A549 (cell line): ENCODE data around the gene SLC66A2. TPM values are rescaled to one million over a fixed set of nuclear protein-coding genes. Genes with fewer than 3 reads are reported as not detected.

Experiments
- ATAC-seq, 2 experiments: fragments of 200-7000 bp in 1 of 2; fragments of >200 bp in 1 of 2; cut with Nextera tagmentation in 1 of 2; cut with Tn5 transposase in 1 of 2; 3 replicates each; pipeline versions ENCODE4 v1.8.0 to v1.9.1; 2018 to 2020; ENCODE audit warnings: mild to moderate bottlenecking in 1 of 2, moderate library complexity in 1 of 2
- CTCF ChIA-PET: fragments of 300-600 bp; sonication (Branson Sonifier 250); formaldehyde crosslinking; extraction: SDS; loops from one replicate; lab custom pipeline; 2021; ENCODE audit warnings: antibody characterized with exemption, inconsistent platforms; lab: Yijun Ruan, JAX
- POLR2A ChIA-PET: fragments of 350-600 bp; formaldehyde crosslinking; extraction: SDS; loops from one replicate; lab custom pipeline; 2021; ENCODE audit warnings: antibody characterized with exemption, inconsistent platforms; lab: Yijun Ruan, JAX
- DNase-seq, 2 experiments: peaks; one replicate each; pipeline versions ENCODE4 v3.0.0 to v3.0.0-alpha.2; 2011 to 2016; ENCODE audit warnings: low read depth in 1 of 2, low spot score in 1 of 2
- FAIRE-seq: peaks from 2 replicates; lab custom pipeline; 2011; peaks lifted over from hg19 to GRCh38; lab: Jason Lieb, UNC
- H3K27ac ChIP-seq, 2 experiments: fragments of >200 bp; sonication (Bioruptor Twin); formaldehyde crosslinking; 3 replicates each; pipeline ENCODE4 v1.5.1; 2016 to 2017
- H3K4me1 ChIP-seq: fragments of >200 bp; sonication (Bioruptor Twin); formaldehyde crosslinking; 3 replicates; pipeline ENCODE4 v1.6.1; 2016
- H3K4me2 ChIP-seq: fragments of >200 bp; sonication (Bioruptor Twin); formaldehyde crosslinking; 3 replicates; pipeline ENCODE4 v1.6.1; 2016
- H3K4me3 ChIP-seq: fragments of >200 bp; sonication (Bioruptor Twin); formaldehyde crosslinking; 3 replicates; pipeline ENCODE4 v1.5.1; 2016
- H3K9me3 ChIP-seq: fragments of >200 bp; sonication (Bioruptor Twin); formaldehyde crosslinking; 3 replicates; pipeline ENCODE4 v1.6.1; 2016
- EP300 ChIP-seq, 2 experiments: fragments of >200 bp; sonication (Bioruptor Twin); formaldehyde crosslinking; IDR thresholded peaks; 2 replicates in 1 of 2; 3 replicates in 1 of 2; pipeline ENCODE4 v1.6.1; 2016 to 2017
- FOXS1 ChIP-seq: fragments of 250-450 bp; sonication (Bioruptor Pico); IDR thresholded peaks from 2 replicates; pipeline ENCODE4 v1.5.0; 2020; ENCODE audit warnings: mild to moderate bottlenecking, moderate library complexity
- HOXB5 ChIP-seq: fragments of 250-450 bp; sonication (Bioruptor Pico); IDR thresholded peaks from 2 replicates; pipeline ENCODE4 v1.5.0; 2020; ENCODE audit warnings: mild to moderate bottlenecking, moderate library complexity
- KDM5A ChIP-seq: fragments of 200-600 bp; sonication (generic); IDR thresholded peaks from 2 replicates; pipeline ENCODE4 v1.6.1; 2016; ENCODE audit warnings: antibody characterized with exemption, mild to moderate bottlenecking
- MAFK ChIP-seq: fragments of 450-650 bp; IDR thresholded peaks from 2 replicates; pipeline ENCODE4 v1.6.1; 2014; ENCODE audit not compliant: partially characterized antibody
- MAZ ChIP-seq: fragments of 150-350 bp; IDR thresholded peaks from 2 replicates; pipeline ENCODE4 v1.6.1; 2014; ENCODE audit warnings: antibody characterized with exemption, low read depth, low read length, borderline replicate concordance
- NPAS2 ChIP-seq: fragments of 250-450 bp; sonication (Bioruptor Pico); IDR thresholded peaks from 2 replicates; pipeline ENCODE4 v1.8.0; 2022; ENCODE audit warnings: mild to moderate bottlenecking, moderate library complexity, borderline replicate concordance
- NR3C1 ChIP-seq: fragments of >200 bp; sonication (Bioruptor Twin); formaldehyde crosslinking; IDR thresholded peaks from 3 replicates; pipeline ENCODE4 v1.6.1; 2017
- PHF8 ChIP-seq: fragments of 200-600 bp; sonication (generic); IDR thresholded peaks from 2 replicates; pipeline ENCODE4 v1.6.1; 2016; ENCODE audit warnings: low read depth, mild to moderate bottlenecking, antibody characterized with exemption, moderate library complexity, borderline replicate concordance
- POLR2A ChIP-seq: IDR thresholded peaks from 2 replicates; pipeline ENCODE4 v1.6.1; 2012; ENCODE audit warnings: mild to moderate bottlenecking, low read length
- RARB ChIP-seq: fragments of 250-450 bp; sonication (Bioruptor Pico); IDR thresholded peaks from 2 replicates; pipeline ENCODE4 v1.8.0; 2021; ENCODE audit warnings: mild to moderate bottlenecking, moderate library complexity
- RNF2 ChIP-seq: fragments of 200-600 bp; sonication (generic); IDR thresholded peaks from 2 replicates; pipeline ENCODE4 v1.6.1; 2016; ENCODE audit warnings: low read depth, mild to moderate bottlenecking, antibody characterized with exemption, moderate library complexity, borderline replicate concordance
- SMC3 ChIP-seq: fragments of >200 bp; sonication (Bioruptor Twin); formaldehyde crosslinking; IDR thresholded peaks from 3 replicates; pipeline ENCODE4 v1.6.1; 2018; ENCODE audit warnings: inconsistent platforms
- TFCP2L1 ChIP-seq: fragments of 250-450 bp; sonication (Bioruptor Pico); IDR thresholded peaks from 2 replicates; pipeline ENCODE4 v1.5.0; 2021; ENCODE audit warnings: mild to moderate bottlenecking
- ZC3H11A ChIP-seq: fragments of 450-650 bp; IDR thresholded peaks from 2 replicates; pipeline ENCODE4 v1.6.1; 2014; ENCODE audit warnings: antibody characterized with exemption, mild to moderate bottlenecking
- ZNF302 ChIP-seq: fragments of 250-450 bp; sonication (Bioruptor Pico); IDR thresholded peaks from 2 replicates; pipeline ENCODE4 v1.9.0; 2021; ENCODE audit warnings: inconsistent platforms, mild to moderate bottlenecking, moderate library complexity
- ZSCAN20 ChIP-seq: fragments of 250-450 bp; sonication (Bioruptor Pico); IDR thresholded peaks from 2 replicates; pipeline ENCODE4 v1.8.0; 2022; ENCODE audit warnings: mild to moderate bottlenecking, moderate library complexity
- WGBS: methylation state at CpG from one replicate; pipeline ENCODE4 v1.1.6; 2017; ENCODE audit errors: missing lambda C conversion rate; 5-methylcytosine and 5-hydroxymethylcytosine counted together
- polyA plus RNA-seq, 4 experiments: library from polyadenylated mRNA; depleted of rRNA in 3 of 4; stranded (reverse); fragments of >200 nt; fragmentation: RNase III in 1 of 4; extraction: RNeasy Plus Mini Kit Qiagen cat#74134 plus additional on column Dnase treatment in 1 of 4; gene quantifications; 2 replicates in 3 of 4; 3 replicates in 1 of 4; pipeline ENCODE4 v1.2.3, GENCODE V29; 2011 to 2017
- TF ChIP-seq, protein P1 (sequence below): fragments of 200-600 bp; sonication (generic); IDR thresholded peaks from 2 replicates; pipeline ENCODE4 v1.6.1; 2016; ENCODE audit warnings: antibody characterized with exemption, mild to moderate bottlenecking, moderate library complexity
- TF ChIP-seq, protein P2 (sequence below): fragments of 150-350 bp; IDR thresholded peaks from 2 replicates; pipeline ENCODE4 v1.6.1; 2014; ENCODE audit warnings: low read depth, mild to moderate bottlenecking, low read length
- TF ChIP-seq, protein P3 (sequence below): IDR thresholded peaks from 2 replicates; pipeline ENCODE4 v1.6.1; 2012

The SLC66A2 gene
- polyA plus RNA-seq, 2 of the 4 experiments (the other 2 are of a cell fraction) = 4.8 to 11.5 TPM

DNA sequence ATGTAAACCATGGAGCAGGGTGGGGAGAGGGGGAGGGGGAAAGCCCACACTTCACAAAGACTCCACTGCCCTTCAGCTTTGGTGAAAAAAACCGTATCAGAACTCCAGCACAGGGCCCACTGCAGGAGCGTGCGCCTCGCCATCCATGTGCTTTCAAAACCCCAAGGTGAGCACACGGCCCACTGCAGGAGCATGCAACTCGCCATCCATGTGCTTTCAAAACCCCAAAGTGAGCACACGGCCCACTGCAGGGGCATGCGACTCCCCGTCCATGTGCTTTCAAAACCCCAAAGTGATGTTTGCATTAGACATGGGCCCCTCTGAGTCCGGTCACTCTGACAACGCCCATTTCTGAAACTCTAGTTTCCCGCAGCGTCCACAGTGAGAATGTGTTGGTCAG lies 29.1 kb upstream of the SLC66A2 start:
- no peak for FAIRE-seq
- Histone ChIP-seq H3K4me1 (0 out of 3 replicates have a peak, but pooled peaks cover 7% of the 10 kb centered on the region), H3K4me2 (no peak overlapping the region), H3K4me3 (no peak overlapping the region)
- POLR2A ChIA-PET = no interaction called here
- no peak for ATAC-seq
- WGBS = 86% methylated on average over 13 of the region's 13 CpGs
- no peak for TF ChIP-seq KDM5A
- TF ChIP-seq, protein P1, sequence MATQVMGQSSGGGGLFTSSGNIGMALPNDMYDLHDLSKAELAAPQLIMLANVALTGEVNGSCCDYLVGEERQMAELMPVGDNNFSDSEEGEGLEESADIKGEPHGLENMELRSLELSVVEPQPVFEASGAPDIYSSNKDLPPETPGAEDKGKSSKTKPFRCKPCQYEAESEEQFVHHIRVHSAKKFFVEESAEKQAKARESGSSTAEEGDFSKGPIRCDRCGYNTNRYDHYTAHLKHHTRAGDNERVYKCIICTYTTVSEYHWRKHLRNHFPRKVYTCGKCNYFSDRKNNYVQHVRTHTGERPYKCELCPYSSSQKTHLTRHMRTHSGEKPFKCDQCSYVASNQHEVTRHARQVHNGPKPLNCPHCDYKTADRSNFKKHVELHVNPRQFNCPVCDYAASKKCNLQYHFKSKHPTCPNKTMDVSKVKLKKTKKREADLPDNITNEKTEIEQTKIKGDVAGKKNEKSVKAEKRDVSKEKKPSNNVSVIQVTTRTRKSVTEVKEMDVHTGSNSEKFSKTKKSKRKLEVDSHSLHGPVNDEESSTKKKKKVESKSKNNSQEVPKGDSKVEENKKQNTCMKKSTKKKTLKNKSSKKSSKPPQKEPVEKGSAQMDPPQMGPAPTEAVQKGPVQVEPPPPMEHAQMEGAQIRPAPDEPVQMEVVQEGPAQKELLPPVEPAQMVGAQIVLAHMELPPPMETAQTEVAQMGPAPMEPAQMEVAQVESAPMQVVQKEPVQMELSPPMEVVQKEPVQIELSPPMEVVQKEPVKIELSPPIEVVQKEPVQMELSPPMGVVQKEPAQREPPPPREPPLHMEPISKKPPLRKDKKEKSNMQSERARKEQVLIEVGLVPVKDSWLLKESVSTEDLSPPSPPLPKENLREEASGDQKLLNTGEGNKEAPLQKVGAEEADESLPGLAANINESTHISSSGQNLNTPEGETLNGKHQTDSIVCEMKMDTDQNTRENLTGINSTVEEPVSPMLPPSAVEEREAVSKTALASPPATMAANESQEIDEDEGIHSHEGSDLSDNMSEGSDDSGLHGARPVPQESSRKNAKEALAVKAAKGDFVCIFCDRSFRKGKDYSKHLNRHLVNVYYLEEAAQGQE = no peak
- no peak for TF ChIP-seq EP300 (IDR thresholded peaks at IDR 0.05)
- no peak for TF ChIP-seq FOXS1 (CRISPR knock-in tag)
- no peak for TF ChIP-seq NPAS2 (CRISPR knock-in tag)
- TF ChIP-seq MAZ = no peak
- no peak for TF ChIP-seq SMC3
- no peak for TF ChIP-seq HOXB5 (CRISPR knock-in tag)
- TF ChIP-seq NR3C1 = no peak
- no peak for TF ChIP-seq MAFK
- no peak for TF ChIP-seq POLR2A
- TF ChIP-seq RARB (CRISPR knock-in tag) = no peak
- TF ChIP-seq TFCP2L1 (CRISPR knock-in tag) = no peak
- no peak for TF ChIP-seq PHF8
- TF ChIP-seq, protein P2, sequence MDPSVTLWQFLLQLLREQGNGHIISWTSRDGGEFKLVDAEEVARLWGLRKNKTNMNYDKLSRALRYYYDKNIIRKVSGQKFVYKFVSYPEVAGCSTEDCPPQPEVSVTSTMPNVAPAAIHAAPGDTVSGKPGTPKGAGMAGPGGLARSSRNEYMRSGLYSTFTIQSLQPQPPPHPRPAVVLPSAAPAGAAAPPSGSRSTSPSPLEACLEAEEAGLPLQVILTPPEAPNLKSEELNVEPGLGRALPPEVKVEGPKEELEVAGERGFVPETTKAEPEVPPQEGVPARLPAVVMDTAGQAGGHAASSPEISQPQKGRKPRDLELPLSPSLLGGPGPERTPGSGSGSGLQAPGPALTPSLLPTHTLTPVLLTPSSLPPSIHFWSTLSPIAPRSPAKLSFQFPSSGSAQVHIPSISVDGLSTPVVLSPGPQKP = no peak
- TF ChIP-seq ZC3H11A = no peak
- TF ChIP-seq ZNF302 (CRISPR knock-in tag) = no peak
- no peak for TF ChIP-seq ZSCAN20 (CRISPR knock-in tag)
- no peak for TF ChIP-seq RNF2
- TF ChIP-seq, all 56 proteins: peak for 0
- H3K9me3 ChIP-seq = no peaks in the 10 kb centered on the region
- H3K27ac ChIP-seq = no peak overlapping the region
- CTCF ChIA-PET = no interaction called here
- no peak for DNase-seq

DNA sequence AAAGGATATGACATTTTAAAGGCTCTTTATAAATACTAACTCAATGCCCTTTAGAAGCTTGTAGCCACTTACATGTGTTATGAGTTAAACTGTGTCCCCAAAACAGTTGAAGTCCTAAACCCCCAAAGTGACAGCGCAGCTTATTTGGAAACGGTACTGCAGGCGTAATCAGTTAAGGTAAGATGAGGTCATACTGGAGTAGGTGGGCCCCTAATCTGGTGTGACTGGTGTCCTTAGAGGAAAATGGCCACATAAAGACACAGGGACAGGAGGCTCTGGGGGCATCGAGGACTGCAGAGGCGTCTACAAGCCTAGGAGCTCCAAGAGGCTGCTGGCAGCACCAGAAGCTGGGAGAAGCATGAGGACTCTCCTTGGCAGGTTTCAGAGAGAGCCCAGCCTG lies 28.4 kb upstream of the SLC66A2 start:
- CTCF ChIA-PET = no interaction called here
- WGBS = 98% methylated on average over 5 of the region's 5 CpGs
- TF ChIP-seq, protein P3, sequence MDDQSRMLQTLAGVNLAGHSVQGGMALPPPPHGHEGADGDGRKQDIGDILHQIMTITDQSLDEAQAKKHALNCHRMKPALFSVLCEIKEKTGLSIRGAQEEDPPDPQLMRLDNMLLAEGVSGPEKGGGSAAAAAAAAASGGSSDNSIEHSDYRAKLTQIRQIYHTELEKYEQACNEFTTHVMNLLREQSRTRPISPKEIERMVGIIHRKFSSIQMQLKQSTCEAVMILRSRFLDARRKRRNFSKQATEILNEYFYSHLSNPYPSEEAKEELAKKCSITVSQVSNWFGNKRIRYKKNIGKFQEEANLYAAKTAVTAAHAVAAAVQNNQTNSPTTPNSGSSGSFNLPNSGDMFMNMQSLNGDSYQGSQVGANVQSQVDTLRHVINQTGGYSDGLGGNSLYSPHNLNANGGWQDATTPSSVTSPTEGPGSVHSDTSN = no peak
- TF ChIP-seq, all 56 proteins: peak for 0
- ATAC-seq = no peak
- no peaks in the 10 kb centered on the region for H3K9me3 ChIP-seq
- DNase-seq = no peak
- no peak for FAIRE-seq
- H3K27ac ChIP-seq = no peak overlapping the region
- no peak overlapping the region for H3K4me2 ChIP-seq
- POLR2A ChIA-PET = interaction anchor here (1.1 kb wide), 1 partner anchor 54 kb away, joined by 4 read pairs; the partner anchor contains the start of gene RBFA
- H3K4me3 ChIP-seq = no peak overlapping the region
- 0 out of 3 replicates have a peak, but pooled peaks cover 7% of the 10 kb centered on the region for H3K4me1 ChIP-seq
